HG02938 (cell line): ENCODE measurements around the gene ICAM2.
A peak's percentile ranks its signal among the peaks of the same experiment; 100 is the strongest.
"Not testable (repeated sequence)": the region's sequence is repeated elsewhere in the genome, so short reads cannot be mapped to it uniquely, and the experiment has no call there.

Experiments
- ATAC-seq: cut with Tn5 transposase; IDR thresholded peaks from one replicate; pipeline ENCODE4 v1.9.1; 2021; ENCODE audit warnings: mild to moderate bottlenecking, moderate library complexity; ENCODE audit not compliant: unreplicated experiment

ICAM2 gene

DNA sequence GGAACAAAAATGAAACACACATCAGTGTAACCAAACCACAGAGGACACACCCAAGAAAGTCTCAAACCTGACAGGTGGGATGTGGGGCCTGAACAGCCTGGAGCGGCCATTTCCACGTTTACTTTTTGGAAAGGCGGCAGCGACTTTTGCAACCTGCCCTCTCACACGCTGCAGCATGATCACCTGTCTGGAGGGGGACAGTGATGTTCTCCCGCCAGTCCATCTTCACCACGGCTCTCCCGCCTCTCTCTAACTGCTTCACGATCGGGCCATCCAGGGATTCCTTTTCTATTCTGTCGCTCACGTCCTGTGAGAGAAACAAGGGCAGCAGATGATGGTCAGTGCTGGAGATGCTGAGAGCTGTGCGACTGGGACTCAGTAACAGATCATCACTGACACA lies 24.7 kb upstream of the ICAM2 start:
- ATAC-seq = no peak

GRCh38 chr17:64042700-64043485 lies 22.5 kb upstream of the ICAM2 start:
- no peak for ATAC-seq

- ATAC-seq = no peak
Measured at GRCh38 chr17:64041912-64042311, 21.5 kb upstream of the ICAM2 start.

DNA sequence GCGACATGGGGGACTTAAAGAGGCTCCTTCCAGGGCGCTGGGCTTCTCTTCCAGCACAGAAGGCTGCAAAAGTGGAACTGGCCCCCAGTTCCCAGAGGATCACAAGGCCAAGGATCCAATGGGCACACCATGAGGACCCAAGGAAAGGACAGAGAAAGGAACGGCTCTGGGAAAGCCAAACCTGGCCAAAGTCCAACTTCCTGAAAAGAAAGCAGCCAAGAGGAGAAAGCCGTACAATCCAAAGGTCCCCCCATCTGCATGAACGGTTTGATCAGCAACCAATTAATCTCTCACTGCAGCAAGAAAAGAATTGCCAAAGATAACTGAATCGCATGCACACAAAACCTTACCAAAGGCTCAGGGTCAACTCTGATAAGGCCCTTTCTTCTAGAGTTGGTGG lies 19.8 kb upstream of the ICAM2 start:
- no peak for ATAC-seq

DNA sequence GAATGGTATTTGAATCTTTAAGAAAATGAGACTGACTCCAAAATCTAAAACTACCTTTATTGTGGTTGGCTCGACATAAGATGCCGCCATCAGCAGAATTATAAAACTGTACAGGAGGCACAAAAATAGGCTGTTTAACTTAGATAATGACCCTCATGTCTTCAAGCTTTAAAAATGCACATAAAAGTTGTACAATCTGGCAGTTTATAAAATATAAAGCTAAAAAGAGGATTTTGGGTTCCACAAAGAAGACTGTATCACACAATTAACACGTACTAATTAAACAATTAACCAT lies 18.6 kb upstream of the ICAM2 start:
- ATAC-seq = no peak

GRCh38 chr17:64038331-64039105 lies 18.1 kb upstream of the ICAM2 start:
- ATAC-seq = no peak

DNA sequence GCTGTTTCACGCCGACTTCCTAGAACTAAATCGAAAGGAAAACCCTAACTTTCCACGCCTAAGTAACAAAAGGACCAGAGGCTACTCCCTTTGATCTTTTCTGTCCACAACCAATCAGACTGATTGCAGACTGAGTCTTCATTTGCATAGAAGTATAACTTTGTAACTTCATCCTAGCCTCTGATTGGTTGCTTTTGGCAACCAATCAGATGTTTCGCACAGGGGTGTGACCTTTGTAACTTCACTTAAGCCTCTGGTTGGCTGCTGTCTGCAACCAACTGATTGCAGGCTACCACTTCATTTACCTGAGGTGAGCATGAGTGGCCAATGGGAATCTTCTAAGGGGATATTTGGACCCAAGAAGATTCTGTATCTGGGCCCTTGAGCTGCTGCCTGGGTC lies 17.4 kb upstream of the ICAM2 start:
- no peak for ATAC-seq

- no peak for ATAC-seq
Measured at GRCh38 chr17:64037180-64037579, 16.7 kb upstream of the ICAM2 start.

GRCh38 chr17:64036198-64036922 lies 15.9 kb upstream of the ICAM2 start:
- no peak for ATAC-seq

DNA sequence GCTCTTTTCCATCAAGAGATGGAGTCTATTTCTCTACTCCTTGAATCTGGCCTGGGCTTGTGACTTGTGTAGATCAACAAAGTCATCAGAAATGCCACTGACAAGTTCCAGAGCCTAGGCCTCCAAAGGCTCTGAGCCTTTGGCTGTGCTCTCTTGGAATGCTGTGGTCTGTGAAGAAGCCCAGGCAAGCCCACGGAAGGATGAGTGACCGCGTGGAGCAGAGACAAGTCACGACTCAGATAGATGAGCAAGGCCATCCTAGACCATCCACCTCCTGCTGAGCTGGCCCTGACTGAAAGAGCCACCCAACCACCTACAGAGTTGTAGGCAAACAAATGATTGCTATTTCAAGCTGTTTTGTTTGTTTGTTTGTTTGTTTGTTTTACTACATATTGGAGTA lies 11.6 kb upstream of the ICAM2 start:
- ATAC-seq = no peak

- no peak for ATAC-seq
Measured at GRCh38 chr17:64028874-64029464, 8.5 kb upstream of the ICAM2 start.

DNA sequence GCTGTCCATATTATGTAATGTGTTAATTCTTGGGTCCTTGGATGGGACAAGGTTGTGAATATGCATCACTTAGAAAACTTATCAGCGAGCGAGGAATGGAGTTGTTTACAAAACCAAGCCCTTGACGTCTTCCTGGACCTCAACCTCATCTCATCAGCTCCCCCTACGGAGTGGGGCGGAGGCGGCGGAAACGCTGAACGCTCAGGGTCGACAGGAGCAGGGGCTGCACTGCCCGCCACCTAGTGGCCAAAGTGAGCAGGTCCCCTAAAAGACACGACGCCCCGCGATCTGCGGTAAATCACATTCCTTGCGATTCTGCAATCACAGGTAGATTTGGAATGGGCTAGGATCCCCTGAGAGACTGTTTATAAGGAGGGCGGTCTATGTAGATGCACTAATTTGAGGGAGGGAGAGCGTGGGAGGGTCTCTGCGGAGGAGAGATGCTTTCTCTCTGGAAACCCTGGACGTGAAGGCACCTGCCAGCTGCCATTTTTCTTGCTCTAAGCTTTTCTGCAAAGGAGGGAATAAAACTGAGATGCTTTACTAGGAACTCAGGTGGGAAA lies 5.4 kb upstream of the ICAM2 start:
- ATAC-seq = peak; percentile 69

DNA sequence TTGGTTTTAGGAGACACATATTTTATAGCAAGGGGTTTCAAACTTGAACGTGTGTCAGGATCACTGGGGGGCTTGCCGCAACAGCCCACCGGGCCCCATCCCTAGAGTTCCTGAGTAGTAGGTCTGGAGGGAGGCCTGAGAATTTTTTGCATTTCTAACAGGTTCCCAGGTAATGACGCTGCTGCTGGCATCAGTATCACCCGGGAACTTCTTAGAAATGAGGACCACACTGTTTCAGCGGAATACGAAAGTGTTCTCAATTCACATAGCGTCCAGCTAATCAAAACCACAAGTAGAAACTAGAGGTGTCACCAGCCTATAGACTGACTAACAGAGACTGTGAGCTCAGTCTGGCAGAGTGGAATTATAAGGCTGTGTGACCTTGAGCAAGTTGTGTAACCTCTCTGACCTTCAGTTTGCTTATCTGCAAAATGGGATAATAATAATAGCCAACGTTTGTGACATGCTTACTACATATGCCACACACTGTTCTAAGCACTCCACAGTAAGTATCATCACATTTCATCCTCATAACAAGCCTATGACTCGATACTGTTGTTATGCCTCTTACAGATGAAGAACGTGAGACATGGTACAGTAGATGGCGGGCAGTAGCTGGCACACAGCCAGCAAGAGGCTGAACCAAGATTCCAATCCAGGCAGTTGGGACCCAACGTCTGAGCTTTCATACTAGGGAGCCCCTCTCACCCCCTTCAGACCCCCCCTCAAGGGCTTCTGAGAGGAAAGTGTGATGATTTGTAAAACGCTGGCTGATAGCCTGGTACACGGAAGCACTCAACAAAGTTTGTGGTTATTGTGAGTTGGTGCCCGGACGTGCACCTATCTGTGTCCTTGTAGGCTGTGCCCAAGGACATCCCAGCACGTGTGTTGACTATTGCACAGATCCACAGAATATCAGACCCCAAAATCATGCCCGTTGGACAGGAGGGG lies 4.6 kb upstream of the ICAM2 start:
- ATAC-seq = no peak

GRCh38 chr17:64024215-64024654 lies 3.8 kb upstream of the ICAM2 start:
- no peak for ATAC-seq

DNA sequence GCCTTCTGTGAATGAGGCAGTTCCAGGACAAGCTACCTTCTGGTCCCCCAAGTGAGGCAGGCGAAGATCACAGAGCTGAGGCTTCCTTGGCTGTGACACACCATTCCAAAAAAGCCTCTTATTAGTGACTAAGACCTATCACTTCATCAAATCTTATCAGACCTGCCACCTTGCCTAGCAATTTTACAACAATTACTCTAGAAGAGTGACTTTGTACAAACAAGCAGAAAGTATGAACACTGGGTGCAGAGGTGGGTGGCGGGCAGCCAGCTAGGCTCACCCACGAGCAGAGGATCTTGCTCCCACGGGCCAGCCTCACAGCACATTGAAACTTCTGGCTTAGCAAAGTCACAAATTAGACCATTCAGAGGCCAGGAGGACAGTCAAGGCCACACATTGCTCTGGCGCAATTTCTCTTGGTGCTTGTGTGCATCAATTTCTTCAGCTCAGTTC lies 2.2 kb upstream of the ICAM2 start:
- ATAC-seq = no peak

GRCh38 chr17:64019551-64019961 lies 877 bp downstream of the ICAM2 start:
- not testable (repeated sequence) for ATAC-seq

DNA sequence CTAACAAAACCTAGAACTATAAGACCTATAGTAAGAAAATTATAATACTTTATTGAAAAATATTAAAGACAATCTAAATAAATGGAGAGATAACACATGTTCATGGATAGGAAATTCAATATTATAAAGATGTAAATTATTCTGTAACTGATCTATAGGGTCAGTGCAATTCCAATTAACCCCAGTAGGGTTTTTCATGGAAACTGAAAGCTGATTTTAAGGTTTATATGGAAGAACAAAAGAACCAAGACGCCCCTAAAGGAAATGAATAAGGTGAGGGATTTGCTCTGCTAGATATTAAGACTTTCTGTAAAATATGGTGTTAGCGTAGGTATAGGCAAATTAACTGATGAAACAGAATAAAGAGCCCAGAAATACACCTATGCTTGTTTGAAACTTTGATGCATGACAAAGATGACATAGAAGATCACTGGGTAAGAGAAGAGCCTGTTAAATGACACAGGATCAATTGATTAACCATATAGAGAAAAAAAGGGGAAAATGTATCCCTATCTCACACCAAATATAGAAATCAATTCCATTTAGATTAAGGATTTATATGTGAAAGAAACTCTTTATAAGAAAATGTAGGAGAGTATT lies 3.0 kb downstream of the ICAM2 start:
- no peak for ATAC-seq

- no peak for ATAC-seq
Measured at GRCh38 chr17:64016974-64017373, 3.5 kb downstream of the ICAM2 start.

- no peak for ATAC-seq
Measured at GRCh38 chr17:64016231-64016784, 4.1 kb downstream of the ICAM2 start.
